IPS-20b (cell line): ENCODE data around the gene CRTC1.

Source experiments
- H3K27ac ChIP-seq: one replicate; pipeline ENCODE4 v1.5.1; 2013; ENCODE audit warnings: low read length
- H3K27me3 ChIP-seq: 2 replicates; pipeline ENCODE4 v1.6.1; 2013; ENCODE audit warnings: mild to moderate bottlenecking, low read length, inconsistent platforms; ENCODE audit not compliant: insufficient read depth
- H3K36me3 ChIP-seq: 2 replicates; pipeline ENCODE4 v1.6.1; 2013; ENCODE audit warnings: low read depth, mild to moderate bottlenecking, inconsistent platforms, low read length, moderate library complexity; ENCODE audit not compliant: insufficient read depth
- H3K4me1 ChIP-seq: 2 replicates; pipeline ENCODE4 v1.6.1; 2013; ENCODE audit warnings: mild to moderate bottlenecking, control low read depth, inconsistent platforms, low read length, moderate library complexity; ENCODE audit not compliant: insufficient read depth
- H3K4me3 ChIP-seq: 2 replicates; pipeline ENCODE4 v1.5.1; 2013; ENCODE audit warnings: mild to moderate bottlenecking, low read length, inconsistent platforms
- H3K9ac ChIP-seq: 2 replicates; pipeline ENCODE4 v1.6.1; 2013; ENCODE audit warnings: low read depth, mild to moderate bottlenecking, inconsistent platforms, low read length, moderate library complexity
- H3K9me3 ChIP-seq: 2 replicates; pipeline ENCODE4 v1.6.1; 2013; ENCODE audit warnings: mild to moderate bottlenecking, low read depth, low read length, inconsistent platforms; ENCODE audit not compliant: insufficient read depth

CRTC1 gene

DNA sequence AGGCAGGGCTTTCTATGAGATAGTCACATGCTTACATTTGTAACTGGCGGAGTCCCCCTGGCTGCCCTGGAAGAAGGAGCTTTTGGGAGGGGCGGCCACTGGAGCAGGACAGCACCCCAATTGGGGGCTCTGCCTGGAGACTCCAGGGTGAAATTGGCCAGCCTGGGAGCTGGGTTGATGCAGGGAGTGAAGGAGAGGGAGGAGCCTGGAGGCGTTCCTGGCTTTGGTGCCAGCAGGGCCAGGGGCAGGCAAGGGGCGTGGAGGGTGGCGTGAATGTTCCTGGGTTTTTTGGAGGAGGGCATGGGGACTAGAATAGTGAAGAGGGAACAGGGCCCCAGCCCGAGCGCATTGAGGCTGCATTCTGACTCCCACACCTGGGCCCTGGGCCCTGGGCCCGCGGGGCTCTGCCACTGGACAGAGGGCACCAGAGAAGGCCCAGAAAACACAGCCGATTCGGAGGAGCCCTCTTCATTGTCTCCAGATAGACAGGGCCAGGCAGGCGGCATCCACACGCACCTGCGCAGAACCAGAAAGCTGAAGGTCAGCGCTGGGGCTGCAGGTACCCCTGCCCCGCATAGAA, 78.1 kb downstream of the CRTC1 start:
- Histone ChIP-seq H3K9me3 (no peaks in the 10 kb centered on the region), H3K36me3 (0 out of 2 replicates have a peak, but pooled peaks cover 1% of the 10 kb centered on the region), H3K4me1 (no peaks in the 10 kb centered on the region; the same call in 1 of the 2 replicates), H3K27me3 (peaks cover 65% of the 10 kb centered on the region), H3K9ac (no peak overlapping the region), H3K4me3 (no peak overlapping the region), H3K27ac (no peak overlapping the region)

DNA sequence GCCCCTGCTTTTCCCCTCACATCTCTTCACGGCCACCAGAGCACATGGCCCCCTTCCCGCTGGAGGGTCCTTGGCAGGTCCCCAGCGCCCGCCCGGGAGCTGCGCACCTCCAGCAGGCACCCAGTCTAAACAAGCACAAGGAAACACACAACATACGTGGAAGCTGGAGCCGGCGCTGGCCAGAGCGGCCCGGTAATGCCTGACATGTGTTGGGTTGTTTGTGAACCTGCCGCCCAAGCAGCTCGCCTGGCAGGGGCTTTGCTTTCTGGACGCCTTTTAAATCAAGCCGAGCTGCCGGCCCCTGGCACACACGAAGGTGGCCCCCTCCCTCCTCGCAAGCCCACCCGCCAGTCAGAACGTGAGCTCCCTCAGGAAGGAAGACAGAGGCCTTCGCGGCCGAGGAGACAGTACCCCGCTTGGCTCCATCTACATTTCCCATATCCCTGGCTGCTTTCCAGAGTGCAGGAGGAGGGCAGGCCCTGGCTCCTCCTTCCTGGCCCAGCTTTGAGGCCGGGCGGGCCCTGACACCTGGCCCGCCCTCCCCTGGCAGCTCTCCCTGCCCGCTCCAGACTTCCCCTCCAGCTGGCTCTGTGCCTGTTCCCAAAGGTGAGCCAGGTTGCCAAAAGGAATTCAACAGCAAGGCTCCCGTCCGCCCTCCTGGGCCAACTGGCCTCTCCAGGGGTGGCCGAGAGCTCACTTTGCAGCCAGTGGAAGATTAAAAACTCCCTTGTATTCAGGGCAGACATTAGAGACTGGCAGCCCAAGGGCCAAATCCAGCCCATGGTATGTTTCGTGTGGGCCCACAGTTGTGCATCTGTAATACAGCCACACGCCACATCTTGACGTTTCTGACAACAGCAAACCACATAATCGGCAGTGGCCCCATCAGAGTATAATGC, 78.9 kb downstream of the CRTC1 start:
- Histone ChIP-seq H3K27ac (no peak overlapping the region), H3K4me3 (no peak overlapping the region), H3K9me3 (no peaks in the 10 kb centered on the region), H3K9ac (no peak overlapping the region), H3K36me3 (no peaks in the 10 kb centered on the region), H3K4me1 (no peaks in the 10 kb centered on the region; the same call in 1 of the 2 replicates), H3K27me3 (peaks cover 73% of the 10 kb centered on the region)

DNA sequence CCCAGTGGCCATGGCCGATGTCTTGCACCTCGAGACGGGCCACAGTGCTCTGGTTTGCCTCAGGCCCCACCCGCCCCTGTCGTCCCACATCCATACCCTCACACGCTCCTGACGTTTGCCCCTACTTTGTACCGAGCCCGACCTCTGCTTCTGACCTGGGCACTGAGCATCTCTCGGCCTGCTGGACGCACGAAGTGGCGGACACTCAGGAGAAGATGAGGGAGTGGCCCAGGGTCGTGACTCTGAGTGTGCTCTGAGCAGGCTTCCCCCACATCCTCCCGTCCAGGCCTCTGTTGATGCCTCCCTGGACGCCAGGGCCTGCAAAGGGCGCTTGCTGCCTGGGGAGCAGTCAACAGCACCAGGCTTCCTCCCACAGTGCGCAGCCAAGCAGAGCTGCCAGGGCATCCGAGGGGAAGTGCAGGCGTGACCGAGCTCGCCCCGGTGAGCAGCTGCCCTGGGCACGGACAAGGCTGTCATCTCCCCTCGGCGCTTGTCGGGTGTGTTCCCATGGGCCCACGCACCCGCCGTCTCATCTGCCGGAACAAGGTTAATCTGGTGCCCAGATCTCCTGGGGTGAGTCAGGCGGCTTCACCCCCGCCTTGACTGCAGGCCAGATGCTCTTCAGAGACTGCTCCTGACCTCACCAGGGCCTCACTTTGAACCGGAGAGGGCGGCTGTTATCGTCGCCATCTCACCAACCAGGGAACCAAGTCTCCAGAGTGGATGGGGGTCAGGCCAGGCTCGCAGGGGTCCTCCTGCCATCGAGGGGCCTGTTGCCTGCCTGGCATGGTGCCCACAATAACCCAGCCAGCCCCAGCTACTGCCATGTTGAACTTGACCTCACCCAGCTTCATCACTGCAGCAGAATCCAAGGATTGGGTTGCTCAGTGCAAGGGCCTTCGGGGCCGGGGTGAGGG, 80.5 kb downstream of the CRTC1 start:
- Histone ChIP-seq H3K36me3 (no peaks in the 10 kb centered on the region), H3K9me3 (no peaks in the 10 kb centered on the region), H3K27ac (no peak overlapping the region), H3K4me1 (no peaks in the 10 kb centered on the region; the same call in 1 of the 2 replicates), H3K4me3 (no peak overlapping the region), H3K27me3 (peaks cover 79% of the 10 kb centered on the region), H3K9ac (no peak overlapping the region)

DNA sequence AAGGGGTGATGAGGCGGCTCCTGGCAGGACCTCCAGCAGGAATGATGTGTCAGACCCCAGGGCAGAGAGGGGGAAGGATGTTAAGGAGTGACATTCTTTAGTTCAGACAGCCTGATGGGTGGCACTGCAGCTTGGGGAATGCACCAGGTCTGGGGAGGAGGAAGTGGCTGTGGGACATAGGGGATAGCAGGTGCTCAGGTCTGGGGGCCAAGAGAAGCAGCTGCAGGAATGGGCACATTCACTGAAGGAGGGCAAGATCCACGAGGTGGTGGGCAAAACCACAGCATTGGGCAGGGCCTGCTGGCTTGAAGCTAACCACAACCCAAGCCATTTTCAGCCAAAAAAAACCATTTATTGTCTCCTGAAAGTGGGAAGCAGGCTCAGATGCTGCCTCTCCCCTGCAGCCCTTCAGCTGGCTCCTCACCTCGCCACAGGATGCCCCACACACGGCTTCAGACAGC, 81.1 kb downstream of the CRTC1 start:
- no peaks in the 10 kb centered on the region for H3K36me3 ChIP-seq
- no peaks in the 10 kb centered on the region; the same call in 1 of the 2 replicates for H3K4me1 ChIP-seq
- H3K4me3 ChIP-seq, result no peak overlapping the region
- no peak overlapping the region for H3K9ac ChIP-seq
- no peak overlapping the region for H3K27ac ChIP-seq
- peaks cover 81% of the 10 kb centered on the region for H3K27me3 ChIP-seq
- no peaks in the 10 kb centered on the region for H3K9me3 ChIP-seq

DNA sequence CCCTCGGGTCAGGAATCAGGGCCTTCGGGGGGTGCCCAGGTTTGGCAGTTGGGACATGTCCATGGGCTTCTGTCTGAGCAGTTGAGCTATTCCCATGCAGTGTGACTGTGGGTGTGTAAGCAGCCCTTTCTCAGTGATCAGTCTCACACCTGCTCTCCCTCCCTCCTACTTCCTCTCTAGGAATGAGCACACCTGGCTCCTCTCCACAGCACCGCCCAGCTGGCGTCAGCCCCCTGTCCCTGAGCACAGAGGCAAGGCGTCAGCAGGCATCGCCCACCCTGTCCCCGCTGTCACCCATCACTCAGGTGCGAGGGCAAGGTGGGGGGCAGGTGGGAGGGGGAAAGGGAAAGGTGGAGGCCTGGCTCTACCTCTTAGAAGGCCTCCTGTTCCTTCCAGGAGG, 81.7 kb downstream of the CRTC1 start:
- no peak overlapping the region for H3K4me3 ChIP-seq
- peaks cover 87% of the 10 kb centered on the region for H3K27me3 ChIP-seq
- H3K9ac ChIP-seq, result no peak overlapping the region
- no peaks in the 10 kb centered on the region for H3K36me3 ChIP-seq
- H3K27ac ChIP-seq, result no peak overlapping the region
- no peaks in the 10 kb centered on the region for H3K9me3 ChIP-seq
- no peaks in the 10 kb centered on the region; the same call in 1 of the 2 replicates for H3K4me1 ChIP-seq

DNA sequence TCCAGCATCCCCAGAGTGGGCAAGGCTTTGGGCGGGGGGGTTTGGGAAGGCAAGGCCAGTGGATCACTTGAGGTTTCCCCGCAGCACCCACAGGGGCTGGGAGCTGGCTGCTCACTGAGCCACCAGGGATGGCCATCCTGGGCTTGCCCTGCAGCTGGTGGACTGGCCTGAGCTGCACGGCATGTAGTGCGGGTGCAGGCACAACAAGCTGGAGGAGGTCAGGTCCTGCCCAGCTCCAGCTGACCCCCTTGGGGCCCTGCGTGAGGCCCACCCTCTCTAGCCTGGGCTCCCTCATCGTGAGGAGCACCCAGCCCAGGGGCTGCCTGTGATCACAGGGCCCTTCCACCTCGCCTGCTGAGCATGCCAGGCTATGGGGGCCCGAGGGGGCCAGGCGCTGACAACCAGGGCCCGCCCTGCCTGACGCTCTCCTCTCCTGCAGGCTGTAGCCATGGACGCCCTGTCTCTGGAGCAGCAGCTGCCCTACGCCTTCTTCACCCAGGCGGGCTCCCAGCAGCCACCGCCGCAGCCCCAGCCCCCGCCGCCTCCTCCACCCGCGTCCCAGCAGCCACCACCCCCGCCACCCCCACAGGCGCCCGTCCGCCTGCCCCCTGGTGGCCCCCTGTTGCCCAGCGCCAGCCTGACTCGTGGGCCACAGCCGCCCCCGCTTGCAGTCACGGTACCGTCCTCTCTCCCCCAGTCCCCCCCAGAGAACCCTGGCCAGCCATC, 84.7 kb downstream of the CRTC1 start:
- peaks cover 98% of the 10 kb centered on the region for H3K27me3 ChIP-seq

DNA sequence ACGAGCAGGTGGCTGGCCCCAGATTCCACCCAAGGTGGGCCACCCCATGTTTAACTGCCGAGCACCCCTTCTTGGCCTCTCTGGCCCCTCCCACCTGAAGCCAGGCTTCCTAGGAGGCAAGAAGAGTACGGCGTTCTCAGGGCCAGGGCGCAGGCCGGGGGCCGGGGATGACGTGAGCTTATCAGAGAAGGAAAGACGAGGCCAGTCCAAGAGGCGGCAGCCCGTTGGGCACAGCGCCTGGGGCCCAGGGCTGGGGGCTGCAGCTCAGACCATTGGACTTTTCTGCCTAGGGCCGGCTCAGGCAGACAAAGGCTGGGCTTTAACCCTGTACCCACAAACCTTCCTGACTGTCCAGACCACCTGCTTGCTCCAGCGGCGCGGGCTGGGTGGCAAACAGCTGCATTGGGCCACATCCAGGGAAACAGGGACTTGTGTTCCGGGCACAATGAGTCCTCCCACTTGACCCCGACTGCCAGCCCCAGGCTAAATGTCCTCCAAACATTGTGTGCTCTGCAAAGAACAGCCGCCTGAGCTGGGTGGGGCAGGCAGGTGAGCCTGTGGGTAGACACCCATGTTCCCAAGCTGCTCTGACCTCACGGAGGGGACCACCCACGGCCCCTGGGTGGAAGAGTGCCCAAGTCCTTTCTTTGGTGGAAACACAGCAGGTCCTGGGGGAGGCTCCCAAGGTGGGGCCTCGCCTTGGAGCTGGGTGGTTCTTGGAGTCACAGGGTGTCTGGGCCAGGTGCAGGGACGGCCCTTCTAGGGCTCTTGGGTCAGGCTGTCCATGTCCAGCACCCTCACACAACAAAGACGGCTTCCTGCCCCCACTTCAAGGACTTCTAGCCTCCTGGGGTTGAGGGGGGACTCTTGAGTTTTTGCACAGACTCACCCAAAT, 85.8 kb downstream of the CRTC1 start:
- Histone ChIP-seq H3K9ac (no peak overlapping the region), H3K27ac (no peak overlapping the region), H3K4me3 (no peak overlapping the region), H3K36me3 (no peaks in the 10 kb centered on the region), H3K9me3 (no peaks in the 10 kb centered on the region), H3K27me3 (peaks cover 98% of the 10 kb centered on the region), H3K4me1 (no peaks in the 10 kb centered on the region)

More for the DNA sequence above, 84.7 kb downstream of the CRTC1 start:
- Histone ChIP-seq H3K4me3 (no peak overlapping the region), H3K4me1 (no peaks in the 10 kb centered on the region), H3K27ac (no peak overlapping the region), H3K9ac (no peak overlapping the region), H3K36me3 (no peaks in the 10 kb centered on the region), H3K9me3 (no peaks in the 10 kb centered on the region)

DNA sequence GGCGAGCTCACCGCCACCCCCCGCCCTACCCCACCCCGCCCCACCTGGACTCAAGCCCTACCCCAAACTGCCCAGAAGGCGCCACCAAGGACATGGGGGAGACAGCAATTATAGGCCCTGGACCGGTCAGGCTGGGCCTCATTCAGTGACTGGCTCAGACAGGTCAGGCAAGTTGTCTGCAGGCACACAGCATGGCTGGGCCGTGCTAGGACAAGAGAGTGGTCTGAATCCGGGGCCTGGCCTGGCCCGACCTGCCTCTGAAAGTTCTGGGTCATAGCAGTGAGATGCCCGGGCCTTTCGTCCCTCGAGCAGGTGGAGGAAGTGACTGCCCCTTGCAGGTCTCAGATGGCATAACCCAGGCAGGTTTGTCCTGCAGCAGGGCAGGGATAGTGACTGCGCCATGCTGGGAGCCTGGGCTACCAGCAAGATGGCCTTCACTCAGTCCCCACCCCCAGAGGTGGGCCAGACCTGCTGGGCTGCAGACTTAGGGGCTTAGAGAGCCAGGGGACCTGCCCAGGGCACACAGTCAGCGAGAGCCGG, 86.6 kb downstream of the CRTC1 start:
- Histone ChIP-seq H3K9ac (no peak overlapping the region), H3K27ac (no peak overlapping the region), H3K4me1 (no peaks in the 10 kb centered on the region), H3K36me3 (no peaks in the 10 kb centered on the region), H3K27me3 (peaks cover 98% of the 10 kb centered on the region), H3K9me3 (no peaks in the 10 kb centered on the region), H3K4me3 (no peak overlapping the region)

DNA sequence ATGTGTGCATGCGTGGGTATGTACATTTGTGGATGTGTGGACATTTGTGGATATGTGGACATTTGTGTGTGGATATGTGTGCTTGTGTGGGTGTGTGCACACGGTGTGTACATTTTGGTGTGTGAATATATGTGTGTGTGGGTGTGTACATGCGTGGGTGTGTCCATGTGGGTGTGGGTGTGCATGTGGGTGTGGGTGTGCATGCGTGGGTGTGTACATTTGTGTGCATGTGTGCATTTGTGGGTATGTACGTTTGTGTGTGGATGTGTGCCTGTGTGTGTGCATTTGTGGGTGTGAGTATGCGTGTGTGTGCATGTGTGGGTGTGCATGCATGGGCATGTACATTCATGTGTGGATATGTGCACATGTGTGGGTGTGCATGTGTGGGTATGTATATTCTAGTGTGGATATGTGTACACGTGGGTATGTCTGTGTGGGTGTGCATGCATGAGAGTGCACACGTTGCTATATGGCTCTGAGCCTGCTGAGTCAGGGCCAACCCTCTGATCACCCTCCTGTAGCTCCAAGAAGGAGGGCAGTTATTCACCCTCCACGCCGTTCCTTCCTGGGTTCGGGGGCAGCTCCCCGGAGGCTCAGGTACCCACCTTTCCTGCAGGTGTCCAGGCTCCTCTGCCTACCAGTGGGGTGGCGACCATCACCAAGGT, 87.3 kb downstream of the CRTC1 start:
- H3K4me1 ChIP-seq, result no peaks in the 10 kb centered on the region
- H3K36me3 ChIP-seq, result no peaks in the 10 kb centered on the region
- no peak overlapping the region for H3K4me3 ChIP-seq
- H3K27ac ChIP-seq, result no peak overlapping the region
- no peaks in the 10 kb centered on the region for H3K9me3 ChIP-seq
- no peak overlapping the region for H3K9ac ChIP-seq
- peaks cover 98% of the 10 kb centered on the region for H3K27me3 ChIP-seq
